Hematopoietic multipotent progenitor cell treated with erythropoietin and hydrocortisone succinate and interleukin-3 and kit ligand, for 15 days (in vitro differentiated cells): ENCODE results near the gene UNC119B.

Experiments
- DNase-seq: peaks from one replicate; pipeline ENCODE4 v3.0.0-alpha.2; 2015; ENCODE audit warnings: low spot score

UNC119B gene

GRCh38 chr12:120767071-120768024 is 57.1 kb downstream of the UNC119B start:
- no peak for DNase-seq

- DNase-seq, result no peak
These were observed 60.8 kb downstream of the UNC119B start for GRCh38 chr12:120771097-120771496.
